NCI-H748 treated with DMSO at 0.1 percent for 48 hours (cell line): ENCODE data around the gene TMEM204.

ENCODE experiments used
- DNase-seq: peaks from one replicate; lab custom pipeline; 2025; lab: John Stamatoyannopoulos, UW

The TMEM204 gene

DNA sequence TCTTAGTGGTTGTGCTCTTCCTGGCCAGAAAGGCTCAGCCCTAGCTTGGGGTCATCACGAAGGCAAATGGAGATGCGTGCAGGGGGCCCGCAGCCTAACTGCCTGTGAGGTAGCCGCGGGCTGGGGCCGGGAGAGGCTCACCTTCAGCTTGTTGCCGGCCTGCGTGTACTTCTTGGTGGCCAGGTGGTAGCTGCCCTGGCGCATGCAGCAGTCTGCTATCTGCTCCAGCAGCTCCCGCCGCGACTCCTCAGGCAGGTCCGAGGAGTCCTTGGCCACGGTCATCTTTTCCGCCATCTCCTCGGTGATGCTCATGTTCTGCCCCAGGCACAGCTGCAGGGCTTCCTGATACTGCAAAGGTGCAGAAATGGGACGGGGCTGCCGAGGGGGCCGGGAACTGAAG lies 13.0 kb upstream of the TMEM204 start:
- no peak for DNase-seq

DNA sequence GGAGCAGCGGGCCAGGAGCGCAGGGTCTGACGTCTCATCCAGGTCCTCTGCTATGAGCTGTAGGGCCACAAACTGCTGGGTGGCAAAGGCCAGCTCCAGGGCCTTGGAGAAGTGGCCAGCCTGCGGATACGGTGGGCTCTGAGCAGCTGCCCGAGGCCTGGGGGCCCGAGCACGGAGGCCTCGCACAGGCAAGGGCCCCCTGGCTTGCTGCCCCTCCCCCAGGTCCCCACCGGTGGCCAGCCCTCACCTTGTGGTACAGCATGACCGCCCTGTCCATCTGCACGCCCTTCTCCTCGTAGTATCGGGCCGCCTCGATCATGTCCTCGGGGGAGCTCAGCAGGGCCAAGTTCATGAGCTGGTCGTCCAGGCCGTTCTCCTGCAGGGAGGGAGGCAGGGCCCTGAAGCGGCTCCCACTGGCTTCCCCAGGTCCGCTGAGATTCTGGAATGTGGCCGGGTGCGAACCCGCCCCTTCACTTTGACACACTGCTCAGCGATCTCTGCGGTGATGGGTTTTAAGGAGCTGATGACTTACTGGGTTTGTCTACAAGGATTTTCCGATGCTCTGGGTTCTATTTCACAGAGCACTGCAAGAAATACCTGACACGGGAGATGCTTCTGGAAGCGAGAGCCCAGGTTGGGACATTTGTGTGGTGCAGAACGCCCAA lies 9.8 kb upstream of the TMEM204 start:
- DNase-seq: no peak

DNA sequence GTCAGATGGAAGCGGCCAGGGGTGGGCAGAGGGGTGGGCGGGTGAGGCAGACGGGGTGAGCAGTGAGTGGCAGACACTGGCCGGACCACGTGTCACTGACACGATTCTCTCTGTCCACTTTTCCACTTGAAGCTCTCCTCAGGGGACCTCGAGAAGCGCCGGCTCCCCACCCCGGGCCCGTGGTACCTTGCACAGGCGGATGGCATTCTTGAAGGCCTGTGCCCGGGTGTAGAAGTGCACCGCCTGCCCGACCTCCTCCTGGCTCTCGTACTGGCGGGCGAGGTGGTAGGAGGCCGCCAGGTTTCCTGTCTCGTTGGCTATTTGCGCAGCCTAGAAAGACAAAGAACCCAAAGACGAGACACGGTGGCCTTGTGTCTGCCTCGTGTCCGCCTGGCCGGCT lies 9.1 kb upstream of the TMEM204 start:
- no peak for DNase-seq

DNA sequence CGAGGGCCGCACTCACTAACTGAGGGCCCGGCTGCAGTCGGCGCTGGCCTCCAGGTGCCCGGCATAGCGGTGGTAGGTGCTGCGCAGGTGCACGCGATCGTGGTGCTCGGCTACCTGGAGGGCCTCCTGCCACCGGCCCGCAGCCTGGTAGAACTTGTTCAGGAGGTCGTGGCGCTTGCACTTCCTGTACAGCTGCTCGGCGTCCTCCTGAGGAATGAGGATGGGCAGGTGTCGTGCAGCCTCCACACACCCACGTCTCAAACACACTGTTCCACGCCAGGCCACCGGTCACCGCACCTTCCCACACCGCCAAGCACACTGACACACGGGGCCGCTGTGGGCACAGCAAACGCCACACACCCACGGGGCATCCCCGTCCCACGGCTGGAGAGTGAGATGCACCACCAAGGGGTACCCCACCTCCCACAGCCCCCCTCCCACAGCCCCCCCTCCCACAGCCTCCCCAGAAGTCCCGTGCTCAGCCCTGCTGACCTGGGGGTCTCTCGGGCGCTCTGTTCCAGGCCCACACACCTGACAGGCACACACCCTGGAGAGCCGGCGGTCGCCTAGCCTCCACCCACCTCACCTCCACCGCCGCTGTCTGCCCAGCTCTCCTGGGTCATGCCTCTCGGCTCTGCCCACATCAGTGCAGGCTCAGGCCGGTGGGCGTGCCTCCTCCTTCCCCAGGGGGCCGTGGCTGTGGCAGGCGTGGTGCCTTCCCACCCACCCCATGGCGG lies 7.4 kb upstream of the TMEM204 start:
- no peak for DNase-seq

GRCh38 chr16:1526608-1527555 lies 6.6 kb upstream of the TMEM204 start:
- DNase-seq: no peak

- DNase-seq: no peak
Observed at GRCh38 chr16:1527836-1528811, 5.3 kb upstream of the TMEM204 start.

DNA sequence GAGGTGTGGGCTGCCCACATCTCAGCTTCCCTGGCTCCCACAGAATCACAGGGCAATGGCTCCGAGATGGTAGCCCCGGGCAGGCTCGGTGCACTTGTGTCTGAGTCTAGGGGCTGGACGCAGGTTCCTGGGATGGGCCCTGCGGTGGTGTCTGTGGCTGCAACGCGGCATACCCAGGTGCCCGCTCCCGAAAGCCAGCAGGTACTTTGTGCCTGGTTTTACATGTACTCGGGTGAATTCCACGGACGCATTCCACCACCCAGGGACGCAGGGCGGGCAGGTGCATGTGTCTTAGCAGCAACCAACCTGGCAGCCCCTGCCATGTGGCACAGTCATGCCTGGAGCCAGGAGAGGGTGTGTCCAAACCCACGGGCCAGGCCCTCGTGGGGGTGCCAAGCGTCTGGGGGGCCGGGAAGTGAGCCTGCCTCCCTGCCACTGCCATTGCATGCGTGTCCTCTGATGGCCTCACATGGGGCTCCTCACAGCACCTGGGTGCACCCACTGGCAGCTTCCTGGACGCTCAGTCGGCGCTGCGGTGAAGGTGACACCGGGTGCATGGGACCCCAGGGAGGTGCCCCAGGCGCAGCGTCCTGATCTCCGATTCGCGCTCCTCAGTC lies 4.4 kb upstream of the TMEM204 start:
- no peak for DNase-seq

DNA sequence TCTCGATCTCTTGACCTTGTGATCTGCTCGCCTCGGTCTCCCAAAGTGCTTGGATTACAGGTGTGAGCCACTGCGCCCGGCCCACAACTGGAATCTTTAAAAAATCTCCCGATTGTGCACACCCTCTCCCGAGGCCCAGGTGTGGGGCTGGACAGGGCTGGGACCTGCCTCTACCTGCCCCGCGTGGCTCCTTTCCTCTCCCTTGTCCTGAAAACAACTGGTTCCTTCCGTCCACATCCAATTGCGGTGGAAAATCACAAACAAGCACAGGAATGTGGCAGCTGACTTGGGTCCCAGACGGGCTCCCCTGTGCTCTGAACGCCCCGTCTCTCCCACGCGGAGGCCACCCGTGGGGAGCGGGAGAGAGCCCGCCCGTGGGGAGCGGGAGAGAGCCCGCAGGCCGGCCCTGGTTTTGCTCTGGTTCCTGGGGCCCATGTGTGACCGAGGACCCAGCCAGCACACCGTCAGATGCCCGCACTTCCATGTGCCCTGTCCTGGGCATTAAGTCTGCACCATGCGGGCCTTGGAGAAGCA lies 3.0 kb upstream of the TMEM204 start:
- DNase-seq: no peak

- DNase-seq: no peak
Observed at GRCh38 chr16:1530883-1531637, 2.4 kb upstream of the TMEM204 start.

GRCh38 chr16:1531638-1531910 lies 1.9 kb upstream of the TMEM204 start:
- DNase-seq: no peak

- no peak for DNase-seq
Observed at GRCh38 chr16:1532081-1532760, 1.2 kb upstream of the TMEM204 start.

DNA sequence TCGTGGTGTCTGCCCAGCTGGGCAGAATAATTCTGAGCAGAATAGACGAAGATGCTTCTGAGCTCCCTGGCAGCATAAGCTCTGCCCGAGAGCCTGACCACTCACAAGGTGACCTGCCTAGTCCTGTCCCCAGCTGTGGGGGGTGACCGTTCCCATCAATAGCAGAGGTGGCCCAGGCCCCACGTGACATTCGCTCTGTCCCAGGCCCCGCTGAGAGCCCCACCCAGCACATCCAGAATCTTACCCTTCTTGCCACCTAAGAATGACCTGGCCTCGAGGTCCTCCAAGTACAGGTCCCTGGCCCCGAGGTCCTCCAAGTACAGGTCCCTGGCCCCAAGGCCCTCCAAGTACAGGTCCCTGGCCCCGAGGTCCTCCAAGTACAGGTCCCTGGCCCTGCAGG lies 695 bp upstream of the TMEM204 start:
- no peak for DNase-seq

DNA sequence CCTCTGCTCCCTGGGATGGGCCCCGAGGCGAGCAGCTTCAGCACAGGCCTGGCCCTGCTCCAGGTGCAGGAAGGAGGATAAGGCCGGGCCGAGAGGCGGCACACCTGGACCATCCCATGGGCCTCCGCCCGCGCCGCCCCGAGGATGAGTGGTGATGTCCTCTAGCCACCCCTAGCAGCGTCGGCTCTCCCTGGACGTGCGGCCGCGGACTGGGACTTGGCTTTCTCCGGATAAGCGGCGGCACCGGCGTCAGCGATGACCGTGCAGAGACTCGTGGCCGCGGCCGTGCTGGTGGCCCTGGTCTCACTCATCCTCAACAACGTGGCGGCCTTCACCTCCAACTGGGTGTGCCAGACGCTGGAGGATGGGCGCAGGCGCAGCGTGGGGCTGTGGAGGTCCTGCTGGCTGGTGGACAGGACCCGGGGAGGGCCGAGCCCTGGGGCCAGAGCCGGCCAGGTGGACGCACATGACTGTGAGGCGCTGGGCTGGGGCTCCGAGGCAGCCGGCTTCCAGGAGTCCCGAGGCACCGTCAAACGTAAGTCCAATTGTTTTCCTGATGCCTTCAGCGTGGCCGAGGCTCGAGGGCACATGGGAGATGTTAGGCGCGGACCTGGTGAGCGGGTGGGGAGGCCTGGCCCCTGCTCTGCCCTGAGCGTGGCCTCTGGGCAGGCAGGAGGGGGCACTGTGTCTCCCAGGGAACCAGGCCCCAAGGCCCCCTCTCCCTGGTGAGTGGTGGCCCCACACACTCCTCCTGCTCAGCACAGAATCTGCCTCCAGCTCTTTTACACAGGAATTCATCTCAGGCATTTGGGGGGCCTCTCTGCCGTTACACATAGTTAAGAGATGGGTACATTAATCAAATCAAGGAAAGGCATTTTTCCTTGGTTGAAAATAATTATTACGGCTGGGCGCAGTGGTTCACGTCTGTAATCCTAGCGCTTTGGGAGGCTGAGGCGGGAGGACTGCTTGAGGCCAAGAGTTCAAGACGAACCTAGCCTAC lies 855 bp downstream of the TMEM204 start:
- DNase-seq: no peak

DNA sequence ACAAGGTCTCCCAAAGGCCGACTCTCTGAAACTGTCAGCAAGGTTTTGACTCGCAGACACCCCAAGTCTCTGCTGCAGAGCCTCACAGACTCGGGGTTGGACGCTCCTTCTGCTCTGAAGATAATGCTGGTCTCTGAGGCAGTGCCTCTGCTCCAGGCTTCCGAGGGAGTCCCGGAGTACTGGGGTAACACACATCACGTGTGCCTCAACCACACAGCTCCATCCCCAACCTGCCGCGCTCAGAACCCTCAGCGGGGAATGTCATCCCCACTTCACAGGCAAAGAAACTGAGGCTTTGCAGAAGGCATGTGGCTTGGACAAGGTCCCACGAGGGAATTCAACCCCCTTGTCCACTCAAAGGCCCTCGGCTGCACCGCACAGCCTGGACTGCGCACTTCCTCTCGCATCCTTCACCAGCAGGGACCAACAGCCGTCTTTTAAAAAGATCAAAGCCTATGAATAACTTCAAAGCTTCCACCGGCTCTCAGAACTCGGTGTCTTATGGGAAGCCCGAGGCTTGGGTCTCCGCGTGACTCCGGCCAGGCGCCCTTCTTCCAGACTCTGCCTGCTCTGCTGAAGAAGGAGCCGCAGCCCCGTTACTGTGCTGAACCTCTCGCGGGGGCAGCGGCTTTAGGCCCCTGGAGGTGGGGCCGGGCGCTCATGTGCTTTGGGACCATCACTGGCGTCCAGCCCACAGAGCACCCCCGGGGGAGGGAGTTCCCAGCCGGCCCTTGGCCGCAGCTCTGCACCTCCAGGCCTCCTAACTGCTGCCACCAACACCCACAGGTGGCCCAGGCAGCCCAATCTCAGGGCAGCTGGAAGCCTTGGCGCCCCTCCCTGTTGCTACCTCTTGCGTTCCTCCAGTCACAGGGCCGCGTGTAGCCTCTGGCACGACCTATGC lies 2.2 kb downstream of the TMEM204 start:
- DNase-seq: no peak

GRCh38 chr16:1536601-1537000 lies 3.1 kb downstream of the TMEM204 start:
- no peak for DNase-seq

DNA sequence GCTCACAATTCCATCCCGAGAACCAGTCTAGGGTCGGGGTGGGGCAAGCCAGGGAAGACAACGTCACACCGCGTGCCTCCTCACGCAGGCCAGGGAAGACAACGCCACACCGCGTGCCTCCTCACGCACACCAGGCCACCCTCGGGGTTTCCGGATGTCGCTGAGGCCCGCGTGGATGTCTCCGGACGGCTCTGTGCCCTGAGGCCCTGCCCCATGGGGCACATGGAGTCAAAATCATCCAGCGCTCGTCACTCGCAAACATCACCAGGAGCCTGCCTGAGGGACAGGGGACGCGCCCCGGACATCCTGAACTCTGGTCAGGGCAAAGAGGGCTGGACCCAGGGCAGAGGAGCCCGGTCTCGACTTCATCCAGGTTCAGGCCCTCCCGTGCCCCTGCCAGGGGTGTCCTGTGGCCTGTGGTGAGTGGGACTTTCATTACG lies 3.7 kb downstream of the TMEM204 start:
- DNase-seq: no peak

GRCh38 chr16:1537763-1538289 lies 4.4 kb downstream of the TMEM204 start:
- DNase-seq: no peak
